OCI-LY3 (cell line): ENCODE measurements around the gene GYS2.
"Not testable (repeated sequence)": the region's sequence is repeated elsewhere in the genome, so short reads cannot be mapped to it uniquely, and the experiment has no call there.

Experiments
- H2AFZ ChIP-seq: fragments of 200-600, 300-600 bp; shearing (Covaris generic); 2 replicates; pipeline ENCODE4 v1.6.0; 2014; ENCODE audit warnings: antibody characterized with exemption, low read depth, low read length
- H3K27ac ChIP-seq: fragments of 200-600, 300-600 bp; sonication (generic); 2 replicates; pipeline ENCODE4 v1.5.1; 2014; ENCODE audit warnings: mild to moderate bottlenecking, low read length, moderate library complexity, mixed read lengths
- H3K27me3 ChIP-seq: fragments of 200-600, 300-600 bp; sonication (generic); 2 replicates; pipeline ENCODE4 v1.6.1; 2014; ENCODE audit warnings: low read depth, low read length, mixed read lengths
- H3K36me3 ChIP-seq: fragments of 200-600, 300-600 bp; sonication (generic); replicated peaks from 2 replicates; pipeline ENCODE3; 2014; ENCODE audit warnings: low read depth, low read length, mixed read lengths
- H3K4me1 ChIP-seq: fragments of 300-600, 200-600 bp; sonication (generic); 2 replicates; pipeline ENCODE4 v1.6.1; 2014; ENCODE audit warnings: low read length, mixed read lengths
- H3K4me2 ChIP-seq: fragments of 200-600, 300-600 bp; sonication (generic); 2 replicates; pipeline ENCODE4 v1.6.1; 2014; ENCODE audit warnings: low read length, mixed read lengths
- H3K4me3 ChIP-seq: fragments of 300-600, 200-600 bp; sonication (generic); 2 replicates; pipeline ENCODE4 v1.5.1; 2014; ENCODE audit warnings: antibody characterized with exemption, mild to moderate bottlenecking, low read length, moderate library complexity
- H3K79me2 ChIP-seq: fragments of 300-600, 200-600 bp; shearing (Covaris generic); 2 replicates; pipeline ENCODE4 v1.6.1; 2014; ENCODE audit warnings: mild to moderate bottlenecking, low read length, mixed read lengths
- H3K9ac ChIP-seq: fragments of 300-600, 200-600 bp; shearing (Covaris generic); 2 replicates; pipeline ENCODE4 v1.6.0; 2014; ENCODE audit warnings: mild to moderate bottlenecking, low read length, moderate library complexity
- H3K9me3 ChIP-seq: fragments of 200-600, 300-600 bp; shearing (Covaris generic); 2 replicates; pipeline ENCODE4 v1.6.1; 2014; ENCODE audit warnings: low read length, mixed read lengths; ENCODE audit not compliant: insufficient read depth
- H4K20me1 ChIP-seq: fragments of 200-600, 300-600 bp; sonication (generic); 2 replicates; pipeline ENCODE4 v1.6.1; 2016; ENCODE audit warnings: low read length, mixed read lengths; ENCODE audit not compliant: insufficient read depth
- CTCF ChIP-seq: fragments of 200-600, 300-600 bp; sonication (generic); IDR thresholded peaks from 2 replicates; pipeline ENCODE4 v1.5.1; 2014; ENCODE audit warnings: antibody characterized with exemption, low read length, low read depth
- EZH2phosphoT487 ChIP-seq: fragments of 200-600 bp; shearing (Covaris generic); IDR thresholded peaks from 2 replicates; pipeline ENCODE4 v1.6.1; 2018; ENCODE audit warnings: antibody characterized with exemption, mixed run types, low read depth

GYS2 gene

GRCh38 chr12:21648378-21648777 is 43.7 kb upstream of the GYS2 start:
- H3K79me2 ChIP-seq = peaks cover 96% of the 10 kb centered on the region
- H3K9ac ChIP-seq = no peak overlapping the region

GRCh38 chr12:21647179-21647578 is 42.5 kb upstream of the GYS2 start:
- Histone ChIP-seq H3K27me3 (no peaks in the 10 kb centered on the region), H3K9me3 (no peaks in the 10 kb centered on the region), H3K27ac (peak overlapping the region; percentile 17; the same call in 1 of the 2 replicates), H3K36me3 (peaks cover 76% of the 10 kb centered on the region), H3K4me3 (no peak overlapping the region), H3K79me2 (peaks cover 96% of the 10 kb centered on the region), H3K9ac (no peak overlapping the region), H2AFZ (no peak overlapping the region), H3K4me2 (no peak overlapping the region), H4K20me1 (peaks cover 64% of the 10 kb centered on the region), H3K4me1 (peaks cover 59% of the 10 kb centered on the region)
- no peak for TF ChIP-seq EZH2phosphoT487
- TF ChIP-seq CTCF = no peak

More at GRCh38 chr12:21648378-21648777, 43.7 kb upstream of the GYS2 start:
- peaks cover 63% of the 10 kb centered on the region for H4K20me1 ChIP-seq
- no peak overlapping the region for H2AFZ ChIP-seq
- no peak overlapping the region for H3K27ac ChIP-seq
- peaks cover 55% of the 10 kb centered on the region for H3K4me1 ChIP-seq
- H3K27me3 ChIP-seq = no peaks in the 10 kb centered on the region
- H3K9me3 ChIP-seq = no peaks in the 10 kb centered on the region
- H3K4me2 ChIP-seq = no peak overlapping the region
- H3K36me3 ChIP-seq = peaks cover 75% of the 10 kb centered on the region
- no peak overlapping the region for H3K4me3 ChIP-seq
- TF ChIP-seq CTCF (no peak), EZH2phosphoT487 (no peak)

- Histone ChIP-seq H3K36me3 (peaks cover 75% of the 10 kb centered on the region), H3K79me2 (peaks cover 93% of the 10 kb centered on the region)
- not testable (repeated sequence) for H2AFZ ChIP-seq
These were observed 40.4 kb upstream of the GYS2 start for GRCh38 chr12:21645041-21645500.

GRCh38 chr12:21644516-21644915 is 39.9 kb upstream of the GYS2 start:
- H3K4me1 ChIP-seq = peaks cover 59% of the 10 kb centered on the region
- peaks cover 91% of the 10 kb centered on the region for H3K79me2 ChIP-seq

More at GRCh38 chr12:21645041-21645500, 40.4 kb upstream of the GYS2 start:
- Histone ChIP-seq H3K4me3 (peak overlapping the region; percentile 36; the same call in 1 of the 2 replicates), H3K9ac (peak overlapping the region; percentile 30; the same call in 1 of the 2 replicates), H4K20me1 (peaks cover 60% of the 10 kb centered on the region), H3K4me2 (peak overlapping the region; percentile 32), H3K27ac (peak overlapping the region; percentile 58), H3K4me1 (peaks cover 59% of the 10 kb centered on the region)
- not testable (repeated sequence) for H3K9me3 ChIP-seq, H3K27me3 ChIP-seq

More at GRCh38 chr12:21644516-21644915, 39.9 kb upstream of the GYS2 start:
- Histone ChIP-seq H2AFZ (no peak overlapping the region), H3K4me2 (peak overlapping the region; percentile 32), H3K4me3 (no peak overlapping the region), H3K27ac (peak overlapping the region; percentile 58), H3K36me3 (peaks cover 76% of the 10 kb centered on the region), H3K9ac (no peak overlapping the region), H3K27me3 (no peaks in the 10 kb centered on the region), H4K20me1 (peaks cover 62% of the 10 kb centered on the region), H3K9me3 (no peaks in the 10 kb centered on the region)
- TF ChIP-seq CTCF = no peak
- no peak for TF ChIP-seq EZH2phosphoT487
